WTC11 (cell line): Measurements from ENCODE around the gene GRPEL2. TPM values are rescaled to one million over a fixed set of nuclear protein-coding genes. Genes with fewer than 3 reads are reported as not detected.

ENCODE experiments used
- ATAC-seq: fragments of 200-7000 bp; cut with Tn5 transposase; 2 replicates; pipeline ENCODE4 v1.10.0; 2021; ENCODE audit warnings: mild to moderate bottlenecking, moderate library complexity
- CTCF ChIA-PET: fragments of 300-600 bp; sonication (Branson Sonifier 250); formaldehyde crosslinking; loops from one replicate; lab custom pipeline; 2021; ENCODE audit warnings: antibody characterized with exemption; lab: Charles Lee
- POLR2A ChIA-PET: fragments of 350-600 bp; sonication (Branson Sonifier 250); formaldehyde crosslinking; loops from one replicate; lab custom pipeline; 2021; ENCODE audit warnings: antibody characterized with exemption; lab: Charles Lee
- DNase-seq: peaks from one replicate; pipeline ENCODE4 v3.0.0; 2021; ENCODE audit warnings: low spot score
- H3K27ac Mint-ChIP-seq: 2 replicates; pipeline ENCODE4 v1.8.0; 2021; ENCODE audit warnings: mixed read lengths
- H3K27me3 Mint-ChIP-seq: 2 replicates; pipeline ENCODE4 v1.8.0; 2021; ENCODE audit warnings: low read depth, mild to moderate bottlenecking, moderate library complexity, mixed read lengths
- H3K36me3 Mint-ChIP-seq: 2 replicates; pipeline ENCODE4 v1.8.0; 2021; ENCODE audit warnings: mixed read lengths
- H3K4me1 Mint-ChIP-seq: 2 replicates; pipeline ENCODE4 v1.8.0; 2022; ENCODE audit warnings: mixed read lengths
- H3K4me3 Mint-ChIP-seq: 2 replicates; pipeline ENCODE4 v1.8.0; 2021; ENCODE audit warnings: mild to moderate bottlenecking, moderate library complexity, mixed read lengths
- H3K9me3 Mint-ChIP-seq: 2 replicates; pipeline ENCODE4 v1.8.0; 2021; ENCODE audit warnings: mixed read lengths
- EMX1 ChIP-seq: fragments of 250-450 bp; sonication (Bioruptor Pico); IDR thresholded peaks from 2 replicates; pipeline ENCODE4 v1.8.0; 2021; ENCODE audit warnings: mild to moderate bottlenecking
- ZBTB21 ChIP-seq: sonication (generic); formaldehyde crosslinking; IDR thresholded peaks from 2 replicates; pipeline ENCODE4 v1.8.1; 2023; ENCODE audit warnings: mild to moderate bottlenecking, missing genetic modification reagents, borderline replicate concordance
- total RNA-seq: library from RNA; stranded (reverse); gene quantifications from 3 replicates; pipeline ENCODE4 v1.2.3, GENCODE V29; 2021
- TF ChIP-seq, protein P1 (sequence below): sonication (generic); formaldehyde crosslinking; IDR thresholded peaks from 2 replicates; pipeline ENCODE4 v1.8.0; 2022; ENCODE audit warnings: missing genetic modification reagents
- TF ChIP-seq, protein P2 (sequence below): sonication (generic); formaldehyde crosslinking; IDR thresholded peaks from 2 replicates; pipeline ENCODE4 v1.8.1; 2022; ENCODE audit warnings: mild to moderate bottlenecking, moderate library complexity, missing genetic modification reagents
- TF ChIP-seq, protein P3 (sequence below): sonication (generic); formaldehyde crosslinking; IDR thresholded peaks from 2 replicates; pipeline ENCODE4 v1.8.0; 2022; ENCODE audit warnings: mild to moderate bottlenecking, missing genetic modification reagents
- TF ChIP-seq, protein P4 (sequence below): sonication (generic); formaldehyde crosslinking; IDR thresholded peaks from 2 replicates; pipeline ENCODE4 v1.8.0; 2023; ENCODE audit warnings: missing genetic modification reagents, mild to moderate bottlenecking, borderline replicate concordance
- TF ChIP-seq, protein P5 (sequence below): sonication (generic); formaldehyde crosslinking; IDR thresholded peaks from 2 replicates; pipeline ENCODE4 v1.8.0; 2023; ENCODE audit warnings: mild to moderate bottlenecking, missing genetic modification reagents
- TF ChIP-seq, protein P6 (sequence below): fragments of 250-450 bp; sonication (Bioruptor Pico); IDR thresholded peaks from 2 replicates; pipeline ENCODE4 v1.9.0; 2021; ENCODE audit warnings: mild to moderate bottlenecking, borderline replicate concordance
- TF ChIP-seq, protein P7 (sequence below): fragments of 250-450 bp; sonication (Bioruptor Pico); IDR thresholded peaks from 2 replicates; pipeline ENCODE4 v1.9.0; 2021; ENCODE audit warnings: mild to moderate bottlenecking

The GRPEL2 gene
- total RNA-seq, 1 experiment from 2014 or later: 48.6 TPM

DNA sequence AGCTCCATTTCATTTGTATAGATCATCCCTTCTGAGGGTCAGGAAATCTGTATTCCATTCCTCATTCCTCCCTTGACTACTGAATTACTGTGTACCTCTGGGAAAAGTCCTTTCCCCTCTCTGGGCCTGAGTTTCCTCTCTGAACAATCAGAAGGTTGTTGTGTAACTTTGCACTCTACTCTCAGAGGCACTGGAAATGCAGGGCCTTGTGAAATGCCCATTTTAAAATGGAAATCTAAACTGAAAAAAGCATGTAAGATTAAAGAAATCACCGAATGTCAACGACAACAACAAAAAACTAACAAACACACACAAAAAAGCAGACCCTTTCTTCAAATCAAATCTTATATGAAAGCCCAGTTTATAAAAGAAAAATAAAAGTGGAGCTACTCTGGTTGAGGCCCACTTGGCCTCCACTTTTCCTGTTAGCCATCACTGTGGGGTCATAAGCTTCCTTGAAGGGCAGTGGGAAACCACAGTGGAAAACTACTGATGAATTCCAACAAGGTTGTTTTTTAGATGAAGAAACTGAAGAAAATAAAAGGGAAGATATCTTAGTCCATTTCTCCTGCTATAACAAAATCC is 21.6 kb upstream of the GRPEL2 start (continued):
- TF ChIP-seq, protein P1, sequence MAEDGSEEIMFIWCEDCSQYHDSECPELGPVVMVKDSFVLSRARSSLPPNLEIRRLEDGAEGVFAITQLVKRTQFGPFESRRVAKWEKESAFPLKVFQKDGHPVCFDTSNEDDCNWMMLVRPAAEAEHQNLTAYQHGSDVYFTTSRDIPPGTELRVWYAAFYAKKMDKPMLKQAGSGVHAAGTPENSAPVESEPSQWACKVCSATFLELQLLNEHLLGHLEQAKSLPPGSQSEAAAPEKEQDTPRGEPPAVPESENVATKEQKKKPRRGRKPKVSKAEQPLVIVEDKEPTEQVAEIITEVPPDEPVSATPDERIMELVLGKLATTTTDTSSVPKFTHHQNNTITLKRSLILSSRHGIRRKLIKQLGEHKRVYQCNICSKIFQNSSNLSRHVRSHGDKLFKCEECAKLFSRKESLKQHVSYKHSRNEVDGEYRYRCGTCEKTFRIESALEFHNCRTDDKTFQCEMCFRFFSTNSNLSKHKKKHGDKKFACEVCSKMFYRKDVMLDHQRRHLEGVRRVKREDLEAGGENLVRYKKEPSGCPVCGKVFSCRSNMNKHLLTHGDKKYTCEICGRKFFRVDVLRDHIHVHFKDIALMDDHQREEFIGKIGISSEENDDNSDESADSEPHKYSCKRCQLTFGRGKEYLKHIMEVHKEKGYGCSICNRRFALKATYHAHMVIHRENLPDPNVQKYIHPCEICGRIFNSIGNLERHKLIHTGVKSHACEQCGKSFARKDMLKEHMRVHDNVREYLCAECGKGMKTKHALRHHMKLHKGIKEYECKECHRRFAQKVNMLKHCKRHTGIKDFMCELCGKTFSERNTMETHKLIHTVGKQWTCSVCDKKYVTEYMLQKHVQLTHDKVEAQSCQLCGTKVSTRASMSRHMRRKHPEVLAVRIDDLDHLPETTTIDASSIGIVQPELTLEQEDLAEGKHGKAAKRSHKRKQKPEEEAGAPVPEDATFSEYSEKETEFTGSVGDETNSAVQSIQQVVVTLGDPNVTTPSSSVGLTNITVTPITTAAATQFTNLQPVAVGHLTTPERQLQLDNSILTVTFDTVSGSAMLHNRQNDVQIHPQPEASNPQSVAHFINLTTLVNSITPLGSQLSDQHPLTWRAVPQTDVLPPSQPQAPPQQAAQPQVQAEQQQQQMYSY (CRISPR knock-in tag): no peak
- TF ChIP-seq, protein P2, sequence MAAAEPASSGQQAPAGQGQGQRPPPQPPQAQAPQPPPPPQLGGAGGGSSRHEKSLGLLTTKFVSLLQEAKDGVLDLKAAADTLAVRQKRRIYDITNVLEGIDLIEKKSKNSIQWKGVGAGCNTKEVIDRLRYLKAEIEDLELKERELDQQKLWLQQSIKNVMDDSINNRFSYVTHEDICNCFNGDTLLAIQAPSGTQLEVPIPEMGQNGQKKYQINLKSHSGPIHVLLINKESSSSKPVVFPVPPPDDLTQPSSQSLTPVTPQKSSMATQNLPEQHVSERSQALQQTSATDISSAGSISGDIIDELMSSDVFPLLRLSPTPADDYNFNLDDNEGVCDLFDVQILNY (CRISPR knock-in tag): no peak
- TF ChIP-seq, protein P3, sequence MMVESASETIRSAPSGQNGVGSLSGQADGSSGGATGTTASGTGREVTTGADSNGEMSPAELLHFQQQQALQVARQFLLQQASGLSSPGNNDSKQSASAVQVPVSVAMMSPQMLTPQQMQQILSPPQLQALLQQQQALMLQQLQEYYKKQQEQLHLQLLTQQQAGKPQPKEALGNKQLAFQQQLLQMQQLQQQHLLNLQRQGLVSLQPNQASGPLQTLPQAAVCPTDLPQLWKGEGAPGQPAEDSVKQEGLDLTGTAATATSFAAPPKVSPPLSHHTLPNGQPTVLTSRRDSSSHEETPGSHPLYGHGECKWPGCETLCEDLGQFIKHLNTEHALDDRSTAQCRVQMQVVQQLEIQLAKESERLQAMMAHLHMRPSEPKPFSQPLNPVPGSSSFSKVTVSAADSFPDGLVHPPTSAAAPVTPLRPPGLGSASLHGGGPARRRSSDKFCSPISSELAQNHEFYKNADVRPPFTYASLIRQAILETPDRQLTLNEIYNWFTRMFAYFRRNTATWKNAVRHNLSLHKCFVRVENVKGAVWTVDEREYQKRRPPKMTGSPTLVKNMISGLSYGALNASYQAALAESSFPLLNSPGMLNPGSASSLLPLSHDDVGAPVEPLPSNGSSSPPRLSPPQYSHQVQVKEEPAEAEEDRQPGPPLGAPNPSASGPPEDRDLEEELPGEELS (CRISPR knock-in tag): no peak

DNA sequence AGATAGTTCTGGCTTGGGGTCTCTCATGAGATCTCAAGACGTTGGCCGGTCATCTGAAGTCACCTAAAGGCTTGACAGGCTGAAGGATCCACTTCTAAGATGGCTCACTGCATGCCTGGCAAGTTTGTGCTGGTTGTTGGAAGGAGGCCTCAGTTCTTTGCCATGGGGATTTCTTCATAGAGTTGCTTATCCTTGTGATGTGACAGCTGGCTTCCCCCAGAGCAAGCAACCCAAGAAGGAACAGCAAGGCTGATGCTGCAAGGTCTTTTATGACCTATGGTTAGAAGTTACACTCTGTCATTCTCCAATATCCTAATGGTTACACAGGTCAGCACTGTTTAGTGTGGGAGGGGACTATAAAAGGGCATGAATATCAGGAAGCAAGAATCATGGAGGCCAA is 20.7 kb upstream of the GRPEL2 start:
- H3K27me3 Mint-ChIP-seq: no peaks in the 10 kb centered on the region
- no peaks in the 10 kb centered on the region for H3K36me3 Mint-ChIP-seq
- CTCF ChIA-PET: interaction anchor here (0.6 to 1.9 kb wide), 6 partner anchors 8 to 438 kb away, joined by 3 to 7 read pairs (median 4); no protein-coding TSS in a partner anchor
- peaks cover 6% of the 10 kb centered on the region for H3K4me1 Mint-ChIP-seq
- no peak overlapping the region; the same call in 1 of the 2 replicates for H3K27ac Mint-ChIP-seq
- H3K4me3 Mint-ChIP-seq: no peak overlapping the region
- H3K9me3 Mint-ChIP-seq: no peaks in the 10 kb centered on the region
- POLR2A ChIA-PET: no interaction called here
- ATAC-seq: no peak
- no peak for DNase-seq
- no peak for TF ChIP-seq ZBTB21 (CRISPR knock-in tag)
- TF ChIP-seq, protein P4, sequence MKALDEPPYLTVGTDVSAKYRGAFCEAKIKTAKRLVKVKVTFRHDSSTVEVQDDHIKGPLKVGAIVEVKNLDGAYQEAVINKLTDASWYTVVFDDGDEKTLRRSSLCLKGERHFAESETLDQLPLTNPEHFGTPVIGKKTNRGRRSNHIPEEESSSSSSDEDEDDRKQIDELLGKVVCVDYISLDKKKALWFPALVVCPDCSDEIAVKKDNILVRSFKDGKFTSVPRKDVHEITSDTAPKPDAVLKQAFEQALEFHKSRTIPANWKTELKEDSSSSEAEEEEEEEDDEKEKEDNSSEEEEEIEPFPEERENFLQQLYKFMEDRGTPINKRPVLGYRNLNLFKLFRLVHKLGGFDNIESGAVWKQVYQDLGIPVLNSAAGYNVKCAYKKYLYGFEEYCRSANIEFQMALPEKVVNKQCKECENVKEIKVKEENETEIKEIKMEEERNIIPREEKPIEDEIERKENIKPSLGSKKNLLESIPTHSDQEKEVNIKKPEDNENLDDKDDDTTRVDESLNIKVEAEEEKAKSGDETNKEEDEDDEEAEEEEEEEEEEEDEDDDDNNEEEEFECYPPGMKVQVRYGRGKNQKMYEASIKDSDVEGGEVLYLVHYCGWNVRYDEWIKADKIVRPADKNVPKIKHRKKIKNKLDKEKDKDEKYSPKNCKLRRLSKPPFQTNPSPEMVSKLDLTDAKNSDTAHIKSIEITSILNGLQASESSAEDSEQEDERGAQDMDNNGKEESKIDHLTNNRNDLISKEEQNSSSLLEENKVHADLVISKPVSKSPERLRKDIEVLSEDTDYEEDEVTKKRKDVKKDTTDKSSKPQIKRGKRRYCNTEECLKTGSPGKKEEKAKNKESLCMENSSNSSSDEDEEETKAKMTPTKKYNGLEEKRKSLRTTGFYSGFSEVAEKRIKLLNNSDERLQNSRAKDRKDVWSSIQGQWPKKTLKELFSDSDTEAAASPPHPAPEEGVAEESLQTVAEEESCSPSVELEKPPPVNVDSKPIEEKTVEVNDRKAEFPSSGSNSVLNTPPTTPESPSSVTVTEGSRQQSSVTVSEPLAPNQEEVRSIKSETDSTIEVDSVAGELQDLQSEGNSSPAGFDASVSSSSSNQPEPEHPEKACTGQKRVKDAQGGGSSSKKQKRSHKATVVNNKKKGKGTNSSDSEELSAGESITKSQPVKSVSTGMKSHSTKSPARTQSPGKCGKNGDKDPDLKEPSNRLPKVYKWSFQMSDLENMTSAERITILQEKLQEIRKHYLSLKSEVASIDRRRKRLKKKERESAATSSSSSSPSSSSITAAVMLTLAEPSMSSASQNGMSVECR: no peak
- TF ChIP-seq, protein P5, sequence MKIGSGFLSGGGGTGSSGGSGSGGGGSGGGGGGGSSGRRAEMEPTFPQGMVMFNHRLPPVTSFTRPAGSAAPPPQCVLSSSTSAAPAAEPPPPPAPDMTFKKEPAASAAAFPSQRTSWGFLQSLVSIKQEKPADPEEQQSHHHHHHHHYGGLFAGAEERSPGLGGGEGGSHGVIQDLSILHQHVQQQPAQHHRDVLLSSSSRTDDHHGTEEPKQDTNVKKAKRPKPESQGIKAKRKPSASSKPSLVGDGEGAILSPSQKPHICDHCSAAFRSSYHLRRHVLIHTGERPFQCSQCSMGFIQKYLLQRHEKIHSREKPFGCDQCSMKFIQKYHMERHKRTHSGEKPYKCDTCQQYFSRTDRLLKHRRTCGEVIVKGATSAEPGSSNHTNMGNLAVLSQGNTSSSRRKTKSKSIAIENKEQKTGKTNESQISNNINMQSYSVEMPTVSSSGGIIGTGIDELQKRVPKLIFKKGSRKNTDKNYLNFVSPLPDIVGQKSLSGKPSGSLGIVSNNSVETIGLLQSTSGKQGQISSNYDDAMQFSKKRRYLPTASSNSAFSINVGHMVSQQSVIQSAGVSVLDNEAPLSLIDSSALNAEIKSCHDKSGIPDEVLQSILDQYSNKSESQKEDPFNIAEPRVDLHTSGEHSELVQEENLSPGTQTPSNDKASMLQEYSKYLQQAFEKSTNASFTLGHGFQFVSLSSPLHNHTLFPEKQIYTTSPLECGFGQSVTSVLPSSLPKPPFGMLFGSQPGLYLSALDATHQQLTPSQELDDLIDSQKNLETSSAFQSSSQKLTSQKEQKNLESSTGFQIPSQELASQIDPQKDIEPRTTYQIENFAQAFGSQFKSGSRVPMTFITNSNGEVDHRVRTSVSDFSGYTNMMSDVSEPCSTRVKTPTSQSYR (CRISPR knock-in tag): no peak
- no peak for TF ChIP-seq EMX1 (CRISPR knock-in tag)
- TF ChIP-seq, protein P6, sequence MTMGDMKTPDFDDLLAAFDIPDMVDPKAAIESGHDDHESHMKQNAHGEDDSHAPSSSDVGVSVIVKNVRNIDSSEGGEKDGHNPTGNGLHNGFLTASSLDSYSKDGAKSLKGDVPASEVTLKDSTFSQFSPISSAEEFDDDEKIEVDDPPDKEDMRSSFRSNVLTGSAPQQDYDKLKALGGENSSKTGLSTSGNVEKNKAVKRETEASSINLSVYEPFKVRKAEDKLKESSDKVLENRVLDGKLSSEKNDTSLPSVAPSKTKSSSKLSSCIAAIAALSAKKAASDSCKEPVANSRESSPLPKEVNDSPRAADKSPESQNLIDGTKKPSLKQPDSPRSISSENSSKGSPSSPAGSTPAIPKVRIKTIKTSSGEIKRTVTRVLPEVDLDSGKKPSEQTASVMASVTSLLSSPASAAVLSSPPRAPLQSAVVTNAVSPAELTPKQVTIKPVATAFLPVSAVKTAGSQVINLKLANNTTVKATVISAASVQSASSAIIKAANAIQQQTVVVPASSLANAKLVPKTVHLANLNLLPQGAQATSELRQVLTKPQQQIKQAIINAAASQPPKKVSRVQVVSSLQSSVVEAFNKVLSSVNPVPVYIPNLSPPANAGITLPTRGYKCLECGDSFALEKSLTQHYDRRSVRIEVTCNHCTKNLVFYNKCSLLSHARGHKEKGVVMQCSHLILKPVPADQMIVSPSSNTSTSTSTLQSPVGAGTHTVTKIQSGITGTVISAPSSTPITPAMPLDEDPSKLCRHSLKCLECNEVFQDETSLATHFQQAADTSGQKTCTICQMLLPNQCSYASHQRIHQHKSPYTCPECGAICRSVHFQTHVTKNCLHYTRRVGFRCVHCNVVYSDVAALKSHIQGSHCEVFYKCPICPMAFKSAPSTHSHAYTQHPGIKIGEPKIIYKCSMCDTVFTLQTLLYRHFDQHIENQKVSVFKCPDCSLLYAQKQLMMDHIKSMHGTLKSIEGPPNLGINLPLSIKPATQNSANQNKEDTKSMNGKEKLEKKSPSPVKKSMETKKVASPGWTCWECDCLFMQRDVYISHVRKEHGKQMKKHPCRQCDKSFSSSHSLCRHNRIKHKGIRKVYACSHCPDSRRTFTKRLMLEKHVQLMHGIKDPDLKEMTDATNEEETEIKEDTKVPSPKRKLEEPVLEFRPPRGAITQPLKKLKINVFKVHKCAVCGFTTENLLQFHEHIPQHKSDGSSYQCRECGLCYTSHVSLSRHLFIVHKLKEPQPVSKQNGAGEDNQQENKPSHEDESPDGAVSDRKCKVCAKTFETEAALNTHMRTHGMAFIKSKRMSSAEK (CRISPR knock-in tag): no peak
- TF ChIP-seq, protein P2 (CRISPR knock-in tag): no peak
- TF ChIP-seq, protein P7, sequence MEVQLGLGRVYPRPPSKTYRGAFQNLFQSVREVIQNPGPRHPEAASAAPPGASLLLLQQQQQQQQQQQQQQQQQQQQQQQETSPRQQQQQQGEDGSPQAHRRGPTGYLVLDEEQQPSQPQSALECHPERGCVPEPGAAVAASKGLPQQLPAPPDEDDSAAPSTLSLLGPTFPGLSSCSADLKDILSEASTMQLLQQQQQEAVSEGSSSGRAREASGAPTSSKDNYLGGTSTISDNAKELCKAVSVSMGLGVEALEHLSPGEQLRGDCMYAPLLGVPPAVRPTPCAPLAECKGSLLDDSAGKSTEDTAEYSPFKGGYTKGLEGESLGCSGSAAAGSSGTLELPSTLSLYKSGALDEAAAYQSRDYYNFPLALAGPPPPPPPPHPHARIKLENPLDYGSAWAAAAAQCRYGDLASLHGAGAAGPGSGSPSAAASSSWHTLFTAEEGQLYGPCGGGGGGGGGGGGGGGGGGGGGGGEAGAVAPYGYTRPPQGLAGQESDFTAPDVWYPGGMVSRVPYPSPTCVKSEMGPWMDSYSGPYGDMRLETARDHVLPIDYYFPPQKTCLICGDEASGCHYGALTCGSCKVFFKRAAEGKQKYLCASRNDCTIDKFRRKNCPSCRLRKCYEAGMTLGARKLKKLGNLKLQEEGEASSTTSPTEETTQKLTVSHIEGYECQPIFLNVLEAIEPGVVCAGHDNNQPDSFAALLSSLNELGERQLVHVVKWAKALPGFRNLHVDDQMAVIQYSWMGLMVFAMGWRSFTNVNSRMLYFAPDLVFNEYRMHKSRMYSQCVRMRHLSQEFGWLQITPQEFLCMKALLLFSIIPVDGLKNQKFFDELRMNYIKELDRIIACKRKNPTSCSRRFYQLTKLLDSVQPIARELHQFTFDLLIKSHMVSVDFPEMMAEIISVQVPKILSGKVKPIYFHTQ (CRISPR knock-in tag): no peak
